Activated CD8-positive, alpha-beta memory T cell treated with anti-CD3 and anti-CD28 coated beads for 48 hours (primary cell): Measurements from ENCODE around the gene TDP2.
"Not testable (repeated sequence)": the region's sequence is repeated elsewhere in the genome, so short reads cannot be mapped to it uniquely, and the experiment has no call there.

Experiments used
- DNase-seq, 3 experiments: peaks; one replicate each; pipeline ENCODE4 v3.0.0-alpha.2; 2020; ENCODE audit warnings: low read depth in 2 of 3, low spot score in 2 of 3

TDP2 gene

DNA sequence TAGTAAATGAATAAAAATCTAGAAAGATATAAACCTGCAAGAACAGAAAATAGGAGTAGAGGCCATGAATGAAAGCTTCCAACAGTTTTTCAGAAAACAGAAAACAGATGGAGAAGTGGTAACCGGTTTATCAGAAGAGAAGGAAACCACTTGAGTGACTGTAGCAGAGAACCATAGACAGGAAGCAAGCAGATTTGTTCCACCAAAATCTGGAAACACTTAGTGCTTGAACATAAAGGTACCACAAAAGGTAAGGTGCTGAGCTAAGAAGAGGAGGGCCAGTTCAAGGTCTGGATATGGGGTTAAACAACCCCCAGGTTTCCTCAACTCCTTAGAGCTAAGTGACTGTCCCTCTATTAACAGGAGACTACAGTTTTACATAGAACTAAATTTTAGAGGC is 11.5 kb downstream of the TDP2 start:
- DNase-seq: no peak

DNA sequence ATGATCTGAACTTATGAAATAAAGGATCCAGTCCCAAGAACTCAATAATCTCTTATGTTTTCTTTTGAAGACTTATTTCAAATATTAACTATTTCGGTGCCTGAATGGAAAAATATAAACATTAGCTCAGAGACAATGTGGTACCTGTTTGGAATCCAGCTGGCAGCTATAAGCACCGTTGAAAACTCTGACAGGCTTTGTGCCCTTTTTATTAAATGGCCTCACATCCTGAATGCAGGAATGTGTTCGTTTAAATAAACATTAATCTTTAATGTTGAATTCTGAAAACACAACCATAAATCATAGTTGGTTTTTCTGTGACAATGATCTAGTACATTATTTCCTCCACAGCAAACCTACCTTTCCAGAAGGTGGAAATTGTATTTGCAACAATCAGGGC is 16.3 kb downstream of the TDP2 start:
- no peak for DNase-seq

DNA sequence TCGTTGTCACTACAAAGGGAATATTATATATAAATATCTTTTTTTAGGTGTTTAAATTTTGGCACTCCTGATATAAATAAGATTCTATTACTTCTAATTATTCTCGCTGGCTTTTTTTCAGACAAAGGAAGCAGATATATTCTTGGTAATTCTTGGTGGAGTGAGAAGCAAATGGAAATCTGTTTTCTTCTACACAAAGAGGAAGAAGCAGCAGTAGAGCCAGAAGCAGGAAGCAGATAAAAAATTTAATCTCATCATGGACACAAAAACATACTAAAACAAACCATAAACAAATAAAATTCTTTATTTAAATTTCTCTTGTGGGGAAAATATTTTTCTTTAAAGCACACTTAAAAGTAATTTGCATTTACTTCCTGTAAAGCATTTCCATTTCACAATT is 17.0 kb downstream of the TDP2 start:
- no peak for DNase-seq

DNA sequence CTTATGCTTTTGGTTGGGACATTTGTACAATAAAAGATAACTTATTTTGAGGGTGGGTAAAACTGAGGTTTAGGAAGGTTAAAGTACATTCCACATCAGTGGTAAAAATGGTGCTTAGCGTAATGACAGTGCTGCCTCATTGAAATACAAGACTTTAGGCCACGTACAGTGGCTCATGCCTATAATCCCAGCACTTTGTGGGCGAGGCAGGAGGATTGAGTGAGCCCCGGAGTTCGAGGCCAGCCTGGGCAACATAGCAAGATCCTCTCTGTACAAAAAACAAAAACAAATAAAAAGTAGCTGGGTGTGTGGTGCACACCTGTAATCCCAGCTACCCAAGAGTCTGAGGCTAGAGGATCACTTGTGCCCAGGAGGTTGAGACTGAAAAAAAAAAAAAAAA is 18.4 kb downstream of the TDP2 start:
- DNase-seq: no peak

DNA sequence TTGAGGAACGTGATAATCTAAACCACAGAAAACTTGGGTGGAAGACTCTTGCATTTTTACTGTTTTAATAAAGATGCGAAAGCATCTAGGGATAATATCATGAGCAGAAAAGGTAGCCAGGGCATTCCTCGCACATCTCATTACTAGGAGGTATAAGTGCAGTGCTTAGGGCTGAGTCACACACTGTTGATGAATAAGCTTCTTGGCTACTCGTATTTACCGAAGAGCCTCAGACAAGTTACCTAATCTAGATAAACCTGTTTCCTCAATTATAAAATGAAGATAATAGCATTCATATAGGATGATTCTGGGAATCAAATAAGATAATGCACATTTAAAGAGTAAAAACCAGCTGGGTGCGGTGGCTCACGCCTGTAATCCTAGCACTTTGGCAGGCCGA is 19.9 kb downstream of the TDP2 start:
- DNase-seq: no peak

DNA sequence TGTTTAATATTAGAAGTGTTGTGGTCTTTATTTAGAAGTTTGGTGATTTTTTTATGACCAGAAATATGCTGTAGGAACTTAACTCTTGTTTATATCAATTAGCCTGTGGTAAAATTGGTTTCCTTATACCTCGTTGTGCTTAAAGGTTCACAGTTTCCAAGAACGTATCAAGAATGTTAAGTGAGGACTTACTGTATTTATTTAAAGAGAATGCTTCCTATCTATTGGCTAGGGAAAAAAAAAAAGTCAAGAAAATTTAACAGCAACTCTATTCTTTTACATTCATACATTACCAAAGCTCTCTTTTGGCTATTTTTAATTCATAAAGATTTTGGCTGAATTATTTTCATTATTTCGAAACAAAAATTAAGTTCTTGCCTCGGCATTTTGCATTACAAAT is 22.3 kb downstream of the TDP2 start:
- no peak for DNase-seq

DNA sequence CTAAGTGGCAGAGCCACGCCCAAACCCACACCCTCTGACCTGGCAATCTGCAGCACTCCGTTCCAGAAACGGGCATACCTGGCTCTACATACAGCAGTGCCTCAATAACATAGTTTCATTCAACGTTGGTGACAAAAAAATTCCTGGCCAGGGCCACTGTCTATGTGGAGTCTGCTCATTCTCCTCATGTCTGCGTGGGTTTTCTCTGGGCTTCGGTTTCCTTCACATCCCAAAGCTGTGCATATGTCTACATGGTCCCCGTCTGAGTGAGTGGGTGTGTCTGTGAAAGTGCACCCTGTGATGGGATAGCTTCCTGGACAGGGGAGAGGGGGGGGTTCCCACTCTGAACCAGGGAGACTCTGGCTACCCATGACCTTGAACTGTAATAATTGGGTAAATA is 22.8 kb downstream of the TDP2 start:
- DNase-seq: no peak

DNA sequence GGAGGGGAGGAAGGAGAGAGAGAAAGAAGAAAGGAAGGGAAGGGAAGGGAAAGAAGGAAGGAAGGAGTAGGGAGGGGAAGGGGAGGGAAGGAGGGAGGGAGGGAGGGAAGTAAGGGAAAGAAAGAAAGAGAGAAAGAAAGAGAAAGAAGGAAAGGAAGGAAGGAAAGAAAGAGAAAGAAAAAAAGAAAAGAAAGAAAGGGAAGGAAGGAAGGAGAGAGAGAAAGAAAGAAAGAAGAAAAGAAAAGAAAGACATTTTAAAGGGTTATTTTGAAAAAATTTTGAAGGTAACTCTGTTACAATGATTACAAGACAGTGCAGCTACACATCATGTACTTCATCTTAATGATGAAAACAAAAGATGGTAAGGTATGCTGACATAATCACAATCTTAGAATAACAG is 24.6 kb downstream of the TDP2 start:
- no peak for DNase-seq

DNA sequence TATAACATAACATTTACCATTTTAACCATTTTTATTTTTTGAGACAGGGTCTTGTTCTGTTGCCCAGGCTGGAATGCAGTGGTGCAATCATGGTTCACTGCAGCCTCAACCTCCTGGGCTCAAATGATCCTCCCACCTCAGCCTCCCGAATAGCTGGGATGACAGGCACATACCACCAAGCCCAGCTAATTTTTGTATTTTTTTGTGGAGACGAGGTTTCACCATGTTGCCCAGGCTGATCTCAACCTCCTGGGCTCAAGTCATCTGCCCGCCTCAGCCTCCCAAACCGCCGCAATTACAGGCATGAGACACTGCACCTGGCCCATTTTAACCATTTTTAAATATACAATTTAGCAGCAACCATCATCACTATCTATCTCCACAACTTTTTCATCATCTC is 26.1 kb downstream of the TDP2 start:
- not testable (repeated sequence) for DNase-seq

DNA sequence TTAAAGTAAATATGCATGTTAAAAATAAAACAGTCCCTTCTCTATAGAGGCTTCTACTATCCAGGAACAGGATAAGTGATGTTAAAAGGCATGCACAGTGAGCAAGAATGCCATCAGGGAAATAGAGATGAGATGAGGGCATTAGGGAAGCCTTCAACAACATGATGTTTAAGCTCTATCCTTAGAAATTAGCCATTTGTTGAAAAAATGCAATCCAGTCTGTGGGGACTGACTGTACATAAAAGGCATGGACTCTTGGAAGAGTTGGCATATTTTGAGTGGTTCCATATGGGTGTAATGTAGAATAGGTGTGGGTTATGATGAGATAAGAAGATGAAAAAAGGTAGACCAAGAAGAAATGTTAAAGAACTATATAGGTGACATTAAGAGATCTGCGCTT is 26.5 kb downstream of the TDP2 start:
- DNase-seq: no peak

DNA sequence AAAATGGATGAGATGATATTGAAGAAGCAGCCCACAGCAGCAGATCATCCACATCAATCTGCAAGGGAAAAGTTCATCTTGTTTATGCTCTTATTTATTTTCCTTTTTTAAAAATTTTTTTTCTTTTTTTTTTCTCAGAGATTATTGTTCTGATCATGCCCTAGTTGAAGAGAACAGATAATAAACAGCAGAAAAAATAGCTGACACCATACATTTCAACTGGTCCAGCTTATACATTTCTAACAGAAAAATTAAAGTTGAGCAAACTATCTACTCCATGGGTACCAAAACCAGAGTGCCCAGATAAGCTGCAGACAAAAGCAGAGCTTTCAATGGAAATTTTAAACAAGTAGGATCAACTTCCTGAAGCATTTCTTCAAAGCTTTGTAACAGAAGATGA is 30.0 kb downstream of the TDP2 start:
- no peak for DNase-seq

DNA sequence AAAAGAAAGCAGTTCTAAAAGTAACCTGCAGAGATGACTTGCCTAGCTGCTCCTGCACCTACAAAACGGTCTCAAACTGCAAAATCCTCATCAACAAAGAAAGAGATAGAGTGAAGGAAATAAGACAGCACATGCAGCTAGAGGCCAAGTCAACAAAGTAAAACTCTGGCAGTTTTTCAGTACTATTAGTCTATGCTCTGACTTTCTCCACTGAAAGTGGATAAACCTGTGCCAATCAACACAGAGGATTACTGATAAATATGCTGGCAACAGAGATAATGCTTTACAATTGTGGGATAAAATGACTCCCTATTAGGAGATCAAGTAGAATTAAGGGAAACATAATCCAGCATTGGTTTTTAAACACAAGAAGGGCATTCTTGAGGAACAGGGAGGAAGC is 34.1 kb downstream of the TDP2 start:
- DNase-seq: no peak

DNA sequence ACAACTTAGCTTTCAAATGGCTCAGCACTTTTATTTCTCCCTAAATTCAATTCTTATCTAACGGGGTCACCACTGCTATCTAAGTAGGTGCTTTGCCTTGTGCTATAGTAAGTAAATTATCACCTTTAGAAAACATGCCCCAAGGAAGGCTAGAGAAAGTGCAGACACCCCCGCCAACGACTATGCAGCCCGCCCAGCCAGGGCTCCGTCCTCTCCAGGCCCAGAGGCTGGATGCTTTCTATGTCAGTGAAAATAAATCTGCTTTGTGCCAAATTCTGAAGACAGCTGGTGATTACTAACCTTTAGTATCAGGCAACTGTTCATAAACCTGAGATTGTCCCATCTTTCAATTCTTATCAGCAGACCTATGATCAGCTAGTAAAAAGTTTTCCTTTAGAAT is 35.0 kb downstream of the TDP2 start:
- DNase-seq: no peak

DNA sequence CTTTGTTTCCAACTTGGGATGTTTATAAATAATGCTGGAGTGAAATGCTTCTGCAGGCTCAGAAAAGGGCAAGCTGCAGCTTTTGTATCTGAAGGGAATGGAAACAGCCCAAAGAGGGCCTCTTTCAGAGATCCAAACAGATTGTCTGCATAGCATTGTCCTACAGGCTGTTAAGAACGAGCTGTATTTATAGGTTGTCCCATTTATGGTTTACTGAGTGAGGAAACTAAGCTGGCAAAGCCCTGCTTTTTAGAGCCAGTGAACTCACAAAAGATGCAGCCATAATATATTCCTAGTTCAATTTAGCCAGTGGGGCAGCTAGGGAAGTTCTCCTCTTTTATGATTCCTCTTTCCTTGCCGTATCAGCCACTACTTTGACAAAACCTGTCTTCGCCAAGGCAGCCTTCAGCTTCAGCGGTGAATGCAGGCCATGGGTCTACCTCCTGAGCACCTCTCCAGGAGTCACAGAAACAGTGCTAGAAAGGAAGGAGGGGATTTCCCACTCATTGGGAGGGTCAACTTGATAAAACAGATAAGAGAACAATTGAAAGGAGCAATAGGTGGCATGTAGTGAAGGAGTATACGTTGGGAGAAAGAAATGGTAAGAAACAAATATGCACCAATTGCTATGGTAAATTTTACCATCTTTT is 35.7 kb downstream of the TDP2 start:
- no peak for DNase-seq

DNA sequence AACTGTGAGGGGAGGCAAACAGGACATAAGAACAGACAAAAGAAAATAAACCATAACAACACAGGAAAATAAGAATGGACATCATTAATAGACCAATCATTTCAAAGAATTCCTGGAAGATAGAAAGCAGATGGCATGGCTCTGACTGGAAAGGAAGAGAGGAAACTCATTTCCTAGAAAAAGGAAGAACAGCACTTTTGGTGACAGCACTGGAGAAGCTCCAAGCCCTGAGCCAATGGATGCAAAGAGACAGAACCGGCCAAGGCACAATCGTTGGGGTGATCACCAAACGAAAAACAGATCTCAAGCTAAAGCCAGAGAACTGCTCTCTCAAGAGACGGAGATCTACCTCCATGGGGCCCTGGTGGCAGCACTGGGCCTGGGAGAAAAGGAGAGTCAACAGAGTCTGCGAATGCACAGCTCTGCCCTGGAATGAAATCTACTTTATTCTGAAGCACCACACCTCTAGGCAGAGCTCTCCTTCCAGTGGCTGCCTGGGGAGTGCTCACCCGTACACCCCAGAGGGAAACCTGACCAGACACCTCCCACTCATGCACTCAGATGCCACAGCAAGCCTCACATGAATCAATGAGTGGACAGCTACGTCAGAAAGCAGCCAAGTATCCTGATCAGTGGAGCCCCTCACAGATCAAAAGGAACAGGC is 44.9 kb downstream of the TDP2 start:
- no peak for DNase-seq

DNA sequence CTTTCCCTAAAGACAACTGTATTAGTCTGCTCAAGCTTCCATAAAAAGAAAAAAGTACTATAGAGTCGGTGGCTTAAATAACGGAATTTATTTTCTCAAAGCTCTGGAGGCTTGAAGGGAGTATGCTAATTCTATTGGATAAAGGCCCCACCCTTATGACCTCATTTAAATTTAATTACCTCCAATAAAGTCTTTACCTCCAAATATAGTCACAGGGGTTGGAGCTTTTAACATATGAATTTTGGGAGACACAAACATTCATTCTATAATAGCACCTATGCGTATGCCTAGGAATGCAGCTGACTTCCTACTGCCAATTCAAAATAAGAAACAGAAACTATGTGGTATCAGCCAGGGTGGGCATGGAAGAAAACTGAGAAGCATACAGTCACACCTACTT is 46.1 kb downstream of the TDP2 start:
- no peak for DNase-seq

DNA sequence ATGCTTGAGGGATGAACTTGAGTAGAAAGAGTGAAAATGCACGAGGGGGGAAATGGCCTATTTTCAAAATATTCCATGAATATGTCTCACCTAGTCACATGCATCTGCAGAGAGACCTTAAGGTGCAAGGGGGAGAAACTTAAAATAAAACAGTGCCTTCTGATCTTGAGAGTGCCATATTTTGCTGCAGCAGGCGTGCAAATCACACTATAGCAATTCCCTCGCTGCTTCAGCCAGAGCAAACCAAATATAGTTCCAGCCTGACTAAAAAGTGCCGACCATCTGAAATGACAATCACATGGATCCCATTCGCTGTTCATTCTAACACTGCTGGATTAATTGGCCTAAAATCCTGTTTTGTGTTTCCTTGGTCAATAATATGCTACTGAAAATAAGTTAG is 47.0 kb downstream of the TDP2 start:
- DNase-seq: no peak

DNA sequence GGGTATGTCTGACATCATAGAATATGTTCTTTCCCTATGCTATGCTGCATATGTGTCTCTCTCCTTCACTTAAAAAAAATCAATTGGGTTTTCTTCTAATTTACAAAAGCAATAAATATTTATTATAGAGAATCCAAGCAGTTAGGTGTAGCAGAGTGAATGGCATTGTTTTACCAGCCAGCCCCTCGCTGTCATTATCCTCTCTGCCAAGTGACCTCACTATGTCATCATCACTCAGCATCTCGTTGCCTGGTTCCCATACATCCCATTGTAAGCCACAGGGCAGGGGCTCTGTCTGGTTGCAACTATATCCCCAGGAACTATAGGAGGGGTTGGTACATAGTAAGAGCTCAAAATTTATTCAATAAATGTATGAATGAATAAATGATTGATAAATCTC is 52.1 kb downstream of the TDP2 start:
- no peak for DNase-seq

DNA sequence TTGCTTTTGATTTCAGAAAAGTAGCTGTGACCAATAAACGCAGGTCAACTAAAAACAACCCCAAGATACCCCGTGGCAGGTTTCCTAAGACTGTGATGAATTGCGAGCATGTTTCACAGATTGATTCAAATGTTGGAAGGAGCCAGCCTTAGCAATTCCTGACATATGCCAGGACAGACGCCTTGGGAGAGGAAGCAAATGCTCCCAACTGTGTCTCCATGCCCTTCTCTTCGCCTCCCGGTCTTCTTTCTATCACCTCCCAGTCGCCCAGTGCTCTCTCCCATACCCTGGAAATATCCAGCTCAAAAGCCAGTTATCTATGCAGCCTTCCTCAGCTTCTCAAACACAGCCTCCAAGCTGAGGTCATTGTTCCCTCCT is 52.7 kb downstream of the TDP2 start:
- no peak for DNase-seq

DNA sequence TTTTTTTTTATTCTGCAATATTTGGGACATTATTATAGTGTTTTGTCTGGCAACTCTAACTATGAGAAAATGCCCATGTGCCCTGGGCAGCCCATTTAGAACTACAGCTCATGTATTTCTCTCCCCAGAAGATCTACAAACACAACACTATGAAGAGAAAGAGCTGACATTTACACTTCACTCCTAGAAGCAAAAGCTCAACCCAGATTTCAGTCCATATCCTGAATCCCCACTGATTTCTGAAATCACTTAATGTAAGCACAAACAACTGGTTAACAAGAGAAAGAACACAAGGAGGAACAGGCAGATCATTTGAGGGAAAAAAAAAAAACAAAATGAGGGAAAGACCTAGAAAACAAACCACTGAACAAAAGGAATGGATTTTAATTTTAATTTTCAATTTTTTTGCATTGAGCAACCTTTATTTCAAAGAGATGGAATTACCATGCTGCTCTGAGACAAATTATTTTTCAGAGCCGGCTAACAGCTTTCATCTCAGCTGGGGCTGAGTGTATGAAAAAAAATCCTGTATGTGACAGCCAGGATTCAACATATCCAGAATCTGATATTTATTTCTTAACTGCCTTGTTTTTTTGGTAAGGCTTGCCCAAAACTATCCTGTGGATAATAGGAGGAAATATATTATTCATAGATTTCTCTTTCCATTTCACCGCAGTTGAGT is 53.2 kb downstream of the TDP2 start:
- no peak for DNase-seq

DNA sequence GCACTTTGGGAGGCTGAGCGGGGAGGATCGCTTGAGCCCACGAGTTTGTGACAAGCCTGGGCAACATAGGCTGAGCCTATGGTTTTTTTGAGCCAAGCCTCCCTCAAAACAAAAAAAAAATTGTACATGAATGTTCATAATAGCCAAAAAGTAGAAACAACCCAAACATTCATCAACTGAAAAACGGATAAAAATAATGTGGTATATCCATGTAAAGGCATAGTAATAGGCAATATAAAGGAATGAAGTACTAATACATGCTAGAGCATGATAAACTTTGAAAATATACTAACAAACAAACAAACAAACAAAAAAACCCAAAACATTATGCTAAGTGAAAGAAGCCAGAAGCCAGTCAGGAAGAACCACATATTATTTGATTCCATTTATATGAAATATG is 56.0 kb downstream of the TDP2 start:
- no peak for DNase-seq

DNA sequence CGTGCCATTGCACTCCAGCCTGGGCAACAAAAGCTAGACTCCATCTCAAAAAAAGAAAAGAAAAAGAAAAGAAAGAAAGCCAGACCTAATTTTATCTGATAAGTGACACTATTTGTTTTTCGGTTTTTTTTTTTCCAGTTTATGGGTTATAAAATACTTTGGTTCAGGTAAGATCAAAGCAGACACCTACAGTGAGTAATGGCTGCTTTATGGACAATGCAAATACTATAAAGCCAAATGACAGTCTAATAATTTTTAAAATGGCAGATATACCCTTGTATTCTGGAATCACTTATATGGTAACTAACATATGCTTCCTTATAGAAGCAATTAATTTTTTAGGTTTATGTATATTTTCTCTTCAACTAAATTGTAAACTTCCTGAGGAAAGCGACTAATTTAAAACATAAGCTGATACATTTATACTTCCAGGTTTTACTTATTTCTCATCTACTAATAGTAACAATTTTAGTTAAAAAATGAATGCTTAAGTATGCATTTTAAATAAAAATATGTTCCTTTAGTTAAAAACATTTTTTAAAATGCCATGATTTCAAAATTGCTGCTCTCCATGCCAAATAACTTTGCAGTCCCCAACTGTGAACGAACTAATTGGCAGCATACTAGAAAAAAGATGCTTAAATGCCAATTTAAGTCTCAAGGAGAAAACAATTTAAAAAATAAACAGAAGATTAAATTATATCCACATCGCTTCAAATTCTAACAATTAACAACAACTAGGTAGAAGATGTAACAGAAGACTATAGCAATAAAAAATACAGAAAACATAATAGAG is 59.2 kb downstream of the TDP2 start:
- DNase-seq: no peak
